ENCODE data around the gene CELSR1.
"Not testable (repeated sequence)": the region's sequence is repeated elsewhere in the genome, so short reads cannot be mapped to it uniquely, and the experiment has no call there.

The CELSR1 gene

GRCh38 chr22:46402505-46402904 lies 134.9 kb downstream of the CELSR1 start:
- no peak overlapping the region for H3K4me3 ChIP-seq (ENCODE audit: low read depth, low read length)

DNA sequence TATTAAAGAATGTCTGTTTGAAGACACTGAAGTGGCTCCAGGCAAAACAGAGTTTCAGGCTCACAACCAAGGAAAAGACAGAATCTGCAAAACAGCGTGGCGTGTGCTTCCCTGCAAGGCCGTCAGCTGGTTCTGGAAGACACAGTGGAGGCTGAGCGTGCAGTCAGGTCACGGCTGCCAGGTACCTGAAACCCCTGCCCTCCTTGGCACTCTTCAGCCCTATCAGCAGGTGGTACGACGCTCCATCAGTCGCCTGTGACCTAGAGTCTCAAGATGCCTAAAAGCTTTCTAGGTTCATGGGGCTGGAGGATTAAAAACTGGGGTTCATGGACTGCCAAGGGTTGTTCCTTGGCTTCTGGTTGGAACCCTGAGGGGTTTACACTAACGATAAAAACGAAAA lies 136.1 kb downstream of the CELSR1 start:
- no peak overlapping the region for H3K4me3 ChIP-seq (ENCODE audit: low read depth, low read length)

- no peak overlapping the region for H3K4me3 ChIP-seq (ENCODE audit: low read depth, low read length)
Measured at GRCh38 chr22:46399251-46400024, 138.0 kb downstream of the CELSR1 start.

- no peak overlapping the region for H3K4me3 ChIP-seq (ENCODE audit: low read depth, low read length)
Measured at GRCh38 chr22:46397951-46398350, 139.5 kb downstream of the CELSR1 start.

DNA sequence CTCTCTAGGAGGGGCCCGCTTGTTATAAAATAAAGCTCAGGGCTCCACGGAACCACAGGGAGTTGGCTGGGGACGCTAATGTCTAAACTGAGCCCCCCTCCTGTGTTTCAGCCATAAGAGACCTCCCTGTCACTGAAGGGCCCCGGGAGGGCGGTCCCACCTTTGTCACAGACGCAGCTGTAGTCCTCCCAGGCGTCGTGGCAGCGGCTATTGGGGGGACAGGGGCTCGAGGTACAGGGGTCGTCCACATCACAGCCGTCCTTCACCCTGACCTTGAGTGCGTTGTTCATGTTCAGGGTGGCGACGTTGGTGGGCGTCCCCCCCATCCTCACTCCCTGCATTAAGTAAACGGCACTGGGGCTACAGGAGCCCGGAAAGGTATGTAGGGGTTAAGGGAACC lies 139.9 kb downstream of the CELSR1 start:
- H3K4me3 ChIP-seq (ENCODE audit: low read depth, low read length), result no peak overlapping the region

- not testable (repeated sequence) for H3K4me3 ChIP-seq (ENCODE audit: low read depth, low read length)
Measured at GRCh38 chr22:46397049-46397448, 140.4 kb downstream of the CELSR1 start.

- H3K4me3 ChIP-seq (ENCODE audit: low read depth, low read length), result no peak overlapping the region
Measured at GRCh38 chr22:46395145-46395544, 142.3 kb downstream of the CELSR1 start.

DNA sequence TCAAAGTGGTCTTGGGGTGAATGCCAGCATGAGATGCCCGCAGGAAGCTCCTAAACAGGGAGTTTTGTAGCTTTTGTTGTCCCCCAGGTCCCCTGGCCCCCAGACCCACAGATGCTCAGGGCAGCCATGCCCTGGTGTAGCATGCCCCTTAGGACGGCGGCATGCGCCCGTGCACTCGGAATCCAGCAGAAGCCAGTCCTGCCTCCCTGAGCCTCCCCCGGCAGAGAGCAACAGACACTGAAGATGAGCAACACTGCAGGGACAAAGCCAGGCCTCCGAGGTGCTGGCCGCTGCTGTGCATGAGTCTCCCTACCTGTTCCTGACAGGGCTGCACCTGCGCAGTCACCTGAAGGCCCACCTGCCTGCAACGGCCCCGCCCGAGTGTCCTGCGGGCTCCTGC lies 142.8 kb downstream of the CELSR1 start:
- H3K4me3 ChIP-seq (ENCODE audit: low read depth, low read length), result no peak overlapping the region

- H3K4me3 ChIP-seq (ENCODE audit: low read depth, low read length), result no peak overlapping the region
Measured at GRCh38 chr22:46393873-46394272, 143.5 kb downstream of the CELSR1 start.

DNA sequence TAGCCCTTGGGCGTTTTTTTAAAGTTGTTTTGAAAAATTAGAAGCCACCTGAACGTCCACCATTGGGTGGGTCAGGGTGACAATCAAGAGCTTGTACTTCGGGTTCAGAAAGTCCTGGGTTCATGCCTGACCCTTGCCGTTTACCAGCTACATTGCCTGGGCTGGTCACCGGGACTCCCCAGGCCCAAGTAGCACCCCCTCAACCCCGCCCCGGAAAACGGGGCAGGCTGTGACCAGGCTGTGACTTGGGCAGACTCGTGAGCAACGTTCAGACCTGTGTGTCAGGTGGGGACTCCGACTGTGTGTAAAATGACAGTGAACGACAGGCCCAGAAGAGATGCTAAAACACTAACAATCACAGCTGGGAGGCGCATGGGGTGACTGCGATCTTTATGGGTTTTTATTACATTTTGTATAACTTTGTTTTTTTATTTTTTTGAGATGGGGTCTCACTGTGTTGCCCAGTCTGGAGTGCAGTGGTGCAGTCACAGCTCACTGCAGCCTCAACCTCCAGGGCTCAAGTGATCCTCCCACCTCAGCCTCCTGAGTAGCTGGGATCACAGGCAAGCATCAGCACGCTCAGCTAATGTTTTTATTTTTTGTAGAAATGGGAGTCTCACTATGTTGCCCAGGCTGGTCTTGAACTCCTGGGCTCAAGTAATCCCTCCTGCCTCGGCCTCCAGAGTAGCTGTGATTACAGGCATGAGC lies 145.1 kb downstream of the CELSR1 start:
- no peak overlapping the region for H3K4me3 ChIP-seq (ENCODE audit: low read depth, low read length)

GRCh38 chr22:46391486-46392136 lies 145.8 kb downstream of the CELSR1 start:
- no peak overlapping the region for H3K4me3 ChIP-seq (ENCODE audit: low read depth, low read length)

DNA sequence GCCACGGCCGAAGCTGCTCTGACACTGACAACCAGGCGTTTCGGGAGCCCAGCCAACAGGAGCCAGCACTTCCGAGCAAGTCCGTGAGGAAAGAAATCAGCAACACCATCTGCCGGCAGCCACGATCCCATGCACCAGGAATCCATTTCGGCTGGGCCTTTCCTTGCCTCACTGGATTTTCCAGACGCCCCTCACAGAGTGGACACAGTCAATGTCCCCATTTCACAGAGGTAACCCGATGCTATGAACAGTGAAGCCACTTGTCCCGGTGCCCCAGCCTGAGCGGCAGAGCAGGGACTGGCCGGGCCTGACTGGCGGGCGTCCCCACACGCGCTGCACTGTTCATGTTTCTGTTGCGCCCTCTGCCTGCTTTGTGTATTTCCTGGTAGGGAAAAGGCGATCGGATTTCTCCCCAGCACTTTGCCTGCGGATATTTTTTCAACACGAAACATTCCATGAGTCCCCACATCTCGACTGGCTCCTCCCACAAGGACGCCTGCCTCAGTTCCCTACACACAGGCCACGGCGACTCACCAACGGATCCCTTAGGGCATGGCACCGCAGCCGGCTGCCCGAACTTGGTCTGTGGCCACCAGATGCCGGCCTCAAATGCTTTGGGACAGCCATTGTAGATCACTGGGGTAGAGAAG lies 146.6 kb downstream of the CELSR1 start:
- H3K4me3 ChIP-seq (ENCODE audit: low read depth, low read length), result no peak overlapping the region

- H3K4me3 ChIP-seq (ENCODE audit: low read depth, low read length), result no peak overlapping the region
Measured at GRCh38 chr22:46390105-46390651, 147.2 kb downstream of the CELSR1 start.

- H3K4me3 ChIP-seq (ENCODE audit: low read depth, low read length), result no peak overlapping the region
Measured at GRCh38 chr22:46389081-46389480, 148.3 kb downstream of the CELSR1 start.

DNA sequence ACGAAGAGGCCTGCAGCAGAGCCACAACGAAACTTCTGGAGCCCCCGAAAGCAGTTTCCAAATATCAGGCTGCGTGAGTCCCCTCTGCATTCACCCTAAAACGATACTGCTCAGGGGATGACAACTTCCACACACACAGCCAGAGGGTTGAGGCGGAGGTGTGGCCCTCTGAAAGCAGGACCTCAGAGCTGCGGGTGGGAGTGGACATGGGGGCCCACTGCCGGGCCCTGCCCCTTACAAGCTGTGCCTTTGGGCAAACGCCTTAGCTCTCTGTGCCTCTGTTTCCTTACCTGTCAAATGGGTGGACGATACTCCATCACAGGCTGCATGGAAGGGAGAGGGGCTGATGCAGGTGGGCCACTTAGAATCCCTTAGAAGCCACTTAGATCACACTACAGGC lies 148.8 kb downstream of the CELSR1 start:
- H3K4me3 ChIP-seq (ENCODE audit: low read depth, low read length), result no peak overlapping the region

DNA sequence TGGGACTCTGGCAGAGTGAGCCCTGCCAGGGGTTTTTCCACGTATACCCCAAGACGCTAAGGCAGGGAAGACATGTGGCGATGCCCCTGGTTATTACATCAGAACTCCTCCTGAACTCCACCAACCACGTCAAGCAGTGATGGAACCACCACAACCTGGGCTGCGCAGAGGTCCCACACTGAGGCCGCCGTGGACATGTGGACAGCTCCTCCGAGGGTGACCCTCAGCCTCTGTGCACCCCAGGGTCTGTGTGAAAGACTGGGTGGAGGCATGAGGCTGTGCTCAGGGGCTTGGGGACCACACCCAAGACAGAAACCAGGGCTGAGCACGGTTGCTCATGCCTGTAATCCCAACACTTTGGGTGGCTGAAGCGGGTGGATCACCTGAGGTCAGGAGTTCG lies 149.7 kb downstream of the CELSR1 start:
- H3K4me3 ChIP-seq (ENCODE audit: low read depth, low read length), result no peak overlapping the region

DNA sequence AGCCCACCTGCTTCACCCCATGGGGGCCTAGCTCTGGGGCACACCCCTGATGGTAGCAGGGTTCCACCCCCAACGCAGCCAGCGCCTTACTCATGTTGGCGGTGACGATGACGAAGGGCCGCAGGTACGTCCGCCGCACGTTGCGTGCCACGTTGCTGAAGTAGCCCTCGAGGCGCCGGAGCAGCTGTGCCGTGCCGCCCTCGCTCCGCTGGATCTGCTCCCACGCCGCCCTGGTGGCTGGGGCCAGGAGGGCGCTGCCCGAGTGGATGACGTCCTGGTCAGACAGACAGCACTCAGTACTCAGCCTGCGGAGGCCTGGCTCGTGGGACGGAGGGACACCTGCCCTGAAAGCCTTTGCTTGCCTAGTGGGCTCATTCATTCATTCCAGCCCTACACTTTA lies 151.1 kb downstream of the CELSR1 start:
- H3K4me3 ChIP-seq (ENCODE audit: low read depth, low read length), result no peak overlapping the region

DNA sequence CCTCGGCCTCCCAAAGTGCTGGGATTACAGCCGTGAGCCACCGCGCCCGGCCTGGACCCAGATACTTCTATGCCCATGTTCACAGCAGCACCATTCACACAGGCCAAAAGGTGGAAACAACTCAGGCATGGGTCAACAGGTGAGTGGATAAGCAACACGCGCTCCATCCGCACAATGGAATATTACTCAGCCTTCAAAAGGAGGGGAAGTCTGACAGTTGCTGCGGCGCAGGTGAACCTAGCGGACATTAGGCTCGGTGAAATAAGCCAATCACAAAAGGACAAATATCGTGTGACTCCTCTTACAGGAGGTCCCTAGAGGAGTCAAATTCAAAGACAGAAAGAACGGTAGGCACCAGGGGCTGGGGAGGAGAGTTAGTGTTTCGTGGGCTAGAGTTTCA lies 154.9 kb downstream of the CELSR1 start:
- no peak overlapping the region for H3K4me3 ChIP-seq (ENCODE audit: low read depth, low read length)

- H3K4me3 ChIP-seq (ENCODE audit: low read depth, low read length), result no peak overlapping the region
Measured at GRCh38 chr22:46381731-46382130, 155.7 kb downstream of the CELSR1 start.

- H3K4me3 ChIP-seq (ENCODE audit: low read depth, low read length), result no peak overlapping the region
Measured at GRCh38 chr22:46381142-46381541, 156.3 kb downstream of the CELSR1 start.

GRCh38 chr22:46380581-46380980 lies 156.8 kb downstream of the CELSR1 start:
- H3K4me3 ChIP-seq (ENCODE audit: low read depth, low read length), result no peak overlapping the region

Measured in iPS-11a (cell line).